ENCODE results near the gene PHC3.
"Not testable (repeated sequence)": the region's sequence is repeated elsewhere in the genome, so short reads cannot be mapped to it uniquely, and the experiment has no call there.

Gene PHC3

GRCh38 chr3:170201527-170201926 lies 20.0 kb upstream of the PHC3 start:
- no peak for DNase-seq
- WGBS: 94% methylated on average over 3 of the region's 5 CpGs

GRCh38 chr3:170200987-170201386 lies 19.5 kb upstream of the PHC3 start:
- Histone ChIP-seq H3K9me3 (ENCODE audit: control insufficient read depth, low read length) (no peaks in the 10 kb centered on the region), H4K8ac (ENCODE audit: low read length) (no peak overlapping the region), H3K4ac (ENCODE audit: low read depth in 1 of 2, low read length in 2 of 2) (no peak overlapping the region), H3K79me1 (replicated peaks; ENCODE audit: low read length, poor library complexity, severe bottlenecking) (no peaks in the 10 kb centered on the region), H3K4me2 (ENCODE audit: low read length, poor library complexity, severe bottlenecking) (no peak overlapping the region), H3K4me3 (ENCODE audit: insufficient read depth in 1 of 2, low read depth in 1 of 2, low read length in 2 of 2) (no peak overlapping the region), H2AFZ (ENCODE audit: low read depth, low read length) (no peak overlapping the region), H3K27ac (ENCODE audit: low read length, poor library complexity, severe bottlenecking) (no peak overlapping the region), H3K4me1 (ENCODE audit: control insufficient read depth, insufficient read depth, low read depth, low read length) (peaks cover 2% of the 10 kb centered on the region), H2BK12ac (ENCODE audit: low read length in 2 of 2) (no peak overlapping the region), H4K91ac (ENCODE audit: low read length) (no peak overlapping the region), H3K27me3 (ENCODE audit: control insufficient read depth in 1 of 2, insufficient read depth in 1 of 2, low read length in 2 of 2) (no peaks in the 10 kb centered on the region), H2BK120ac (ENCODE audit: low read depth, low read length) (no peak overlapping the region), H3K23ac (ENCODE audit: low read length in 2 of 2) (no peak overlapping the region), H2BK15ac (ENCODE audit: low read depth, poor library complexity, severe bottlenecking) (no peak overlapping the region), H2AK5ac (ENCODE audit: low read length, severe bottlenecking) (no peak overlapping the region), H3K9ac (ENCODE audit: low read length) (no peak overlapping the region), H2BK5ac (ENCODE audit: low read depth, low read length, poor library complexity, severe bottlenecking) (no peak overlapping the region), H3K14ac (ENCODE audit: low read length in 2 of 2) (no peak overlapping the region), H3K18ac (ENCODE audit: low read depth in 1 of 2, low read length in 2 of 2) (no peak overlapping the region), H3K36me3 (ENCODE audit: control insufficient read depth in 1 of 2, insufficient read depth in 2 of 2, low read depth in 1 of 2, low read length in 2 of 2) (no peaks in the 10 kb centered on the region)
- DNase-seq: no peak

More at GRCh38 chr3:170201527-170201926, 20.0 kb upstream of the PHC3 start:
- no peak overlapping the region for H2BK120ac ChIP-seq (ENCODE audit: low read depth, low read length)
- H3K14ac ChIP-seq (ENCODE audit: low read length in 2 of 2): no peak overlapping the region
- H4K8ac ChIP-seq (ENCODE audit: low read length): no peak overlapping the region
- H2BK12ac ChIP-seq (ENCODE audit: low read length in 2 of 2): no peak overlapping the region
- no peak overlapping the region for H3K4me2 ChIP-seq (ENCODE audit: low read length, poor library complexity, severe bottlenecking)
- H3K27me3 ChIP-seq (ENCODE audit: control insufficient read depth in 1 of 2, insufficient read depth in 1 of 2, low read length in 2 of 2): no peaks in the 10 kb centered on the region
- H3K23ac ChIP-seq (ENCODE audit: low read length in 2 of 2): no peak overlapping the region
- no peak overlapping the region for H3K4me3 ChIP-seq (ENCODE audit: insufficient read depth in 1 of 2, low read depth in 1 of 2, low read length in 2 of 2)
- no peak overlapping the region for H3K18ac ChIP-seq (ENCODE audit: low read depth in 1 of 2, low read length in 2 of 2)
- no peak overlapping the region for H3K4ac ChIP-seq (ENCODE audit: low read depth in 1 of 2, low read length in 2 of 2)
- H3K9me3 ChIP-seq (ENCODE audit: control insufficient read depth, low read length): no peaks in the 10 kb centered on the region
- no peak overlapping the region for H2BK15ac ChIP-seq (ENCODE audit: low read depth, poor library complexity, severe bottlenecking)
- no peak overlapping the region for H2BK5ac ChIP-seq (ENCODE audit: low read depth, low read length, poor library complexity, severe bottlenecking)
- H3K27ac ChIP-seq (ENCODE audit: low read length, poor library complexity, severe bottlenecking): no peak overlapping the region
- no peak overlapping the region for H2AFZ ChIP-seq (ENCODE audit: low read depth, low read length)
- H3K79me1 ChIP-seq (replicated peaks; ENCODE audit: low read length, poor library complexity, severe bottlenecking): no peaks in the 10 kb centered on the region
- H3K36me3 ChIP-seq (ENCODE audit: control insufficient read depth in 1 of 2, insufficient read depth in 2 of 2, low read depth in 1 of 2, low read length in 2 of 2): no peaks in the 10 kb centered on the region
- H3K9ac ChIP-seq (ENCODE audit: low read length): no peak overlapping the region
- no peak overlapping the region for H4K91ac ChIP-seq (ENCODE audit: low read length)
- H2AK5ac ChIP-seq (ENCODE audit: low read length, severe bottlenecking): no peak overlapping the region
- no peaks in the 10 kb centered on the region for H3K4me1 ChIP-seq (ENCODE audit: control insufficient read depth, insufficient read depth, low read depth, low read length)

GRCh38 chr3:170196833-170197232 lies 15.3 kb upstream of the PHC3 start:
- H3K4me3 ChIP-seq (ENCODE audit: insufficient read depth in 1 of 2, low read depth in 1 of 2, low read length in 2 of 2): no peak overlapping the region
- no peak overlapping the region for H3K18ac ChIP-seq (ENCODE audit: low read depth in 1 of 2, low read length in 2 of 2)
- no peak overlapping the region for H2AFZ ChIP-seq (ENCODE audit: low read depth, low read length)

GRCh38 chr3:170195759-170196158 lies 14.2 kb upstream of the PHC3 start:
- not testable (repeated sequence) for H3K27ac ChIP-seq (ENCODE audit: low read length, poor library complexity, severe bottlenecking); H2BK5ac ChIP-seq (ENCODE audit: low read depth, low read length, poor library complexity, severe bottlenecking); H3K4me2 ChIP-seq (ENCODE audit: low read length, poor library complexity, severe bottlenecking); H4K8ac ChIP-seq (ENCODE audit: low read length); H3K18ac ChIP-seq (ENCODE audit: low read depth in 1 of 2, low read length in 2 of 2); H2AK5ac ChIP-seq (ENCODE audit: low read length, severe bottlenecking); H3K23ac ChIP-seq (ENCODE audit: low read length in 2 of 2); H3K27me3 ChIP-seq (ENCODE audit: control insufficient read depth in 1 of 2, insufficient read depth in 1 of 2, low read length in 2 of 2); H3K9me3 ChIP-seq (ENCODE audit: control insufficient read depth, low read length); H2BK15ac ChIP-seq (ENCODE audit: low read depth, poor library complexity, severe bottlenecking); H2BK12ac ChIP-seq (ENCODE audit: low read length in 2 of 2); H3K14ac ChIP-seq (ENCODE audit: low read length in 2 of 2); H2AFZ ChIP-seq (ENCODE audit: low read depth, low read length); H3K4ac ChIP-seq (ENCODE audit: low read depth in 1 of 2, low read length in 2 of 2); H3K36me3 ChIP-seq (ENCODE audit: control insufficient read depth in 1 of 2, insufficient read depth in 2 of 2, low read depth in 1 of 2, low read length in 2 of 2); DNase-seq; H3K79me1 ChIP-seq (replicated peaks; ENCODE audit: low read length, poor library complexity, severe bottlenecking); H3K4me1 ChIP-seq (ENCODE audit: control insufficient read depth, insufficient read depth, low read depth, low read length); H2BK120ac ChIP-seq (ENCODE audit: low read depth, low read length); H3K4me3 ChIP-seq (ENCODE audit: insufficient read depth in 1 of 2, low read depth in 1 of 2, low read length in 2 of 2); H3K9ac ChIP-seq (ENCODE audit: low read length); H4K91ac ChIP-seq (ENCODE audit: low read length)
- 79% methylated on average over 3 of the region's 3 CpGs for WGBS

More at GRCh38 chr3:170196833-170197232, 15.3 kb upstream of the PHC3 start:
- no peaks in the 10 kb centered on the region for H3K27me3 ChIP-seq (ENCODE audit: control insufficient read depth in 1 of 2, insufficient read depth in 1 of 2, low read length in 2 of 2)
- no peak overlapping the region for H4K8ac ChIP-seq (ENCODE audit: low read length)
- H2BK15ac ChIP-seq (ENCODE audit: low read depth, poor library complexity, severe bottlenecking): no peak overlapping the region
- no peak overlapping the region for H2BK5ac ChIP-seq (ENCODE audit: low read depth, low read length, poor library complexity, severe bottlenecking)
- no peak overlapping the region for H3K23ac ChIP-seq (ENCODE audit: low read length in 2 of 2)
- no peak overlapping the region for H4K91ac ChIP-seq (ENCODE audit: low read length)
- no peaks in the 10 kb centered on the region for H3K9me3 ChIP-seq (ENCODE audit: control insufficient read depth, low read length)
- peaks cover 2% of the 10 kb centered on the region for H3K4me1 ChIP-seq (ENCODE audit: control insufficient read depth, insufficient read depth, low read depth, low read length)
- no peak overlapping the region for H2BK120ac ChIP-seq (ENCODE audit: low read depth, low read length)
- no peak overlapping the region for H3K4me2 ChIP-seq (ENCODE audit: low read length, poor library complexity, severe bottlenecking)
- no peaks in the 10 kb centered on the region for H3K79me1 ChIP-seq (replicated peaks; ENCODE audit: low read length, poor library complexity, severe bottlenecking)
- H3K36me3 ChIP-seq (ENCODE audit: control insufficient read depth in 1 of 2, insufficient read depth in 2 of 2, low read depth in 1 of 2, low read length in 2 of 2): no peaks in the 10 kb centered on the region
- H3K4ac ChIP-seq (ENCODE audit: low read depth in 1 of 2, low read length in 2 of 2): no peak overlapping the region
- H3K9ac ChIP-seq (ENCODE audit: low read length): no peak overlapping the region
- 100% methylated on average over 3 of the region's 3 CpGs for WGBS
- no peak overlapping the region for H3K14ac ChIP-seq (ENCODE audit: low read length in 2 of 2)
- H3K27ac ChIP-seq (ENCODE audit: low read length, poor library complexity, severe bottlenecking): no peak overlapping the region
- no peak overlapping the region for H2AK5ac ChIP-seq (ENCODE audit: low read length, severe bottlenecking)
- no peak for DNase-seq
- H2BK12ac ChIP-seq (ENCODE audit: low read length in 2 of 2): no peak overlapping the region
